Fibroblast of lung (primary cell): ENCODE data around the gene KCNJ6. TPM values are rescaled to one million over a fixed set of nuclear protein-coding genes. Genes with fewer than 3 reads are reported as not detected.
"Not testable (repeated sequence)": the region's sequence is repeated elsewhere in the genome, so short reads cannot be mapped to it uniquely, and the experiment has no call there.

Experiments used
- DNase-seq, 2 donors: peaks; one replicate each; pipeline versions ENCODE4 v3.0.0 to v3.0.0-alpha.2; 2010; ENCODE audit warnings: low read depth in 2 of 2
- H2AFZ ChIP-seq: 2 replicates; pipeline ENCODE4 v1.5.1; 2012; ENCODE audit warnings: low read length, control low read depth, inconsistent platforms
- H3K27ac ChIP-seq: 2 replicates; pipeline ENCODE4 v1.5.1; 2011; ENCODE audit warnings: low read length, control low read depth; ENCODE audit not compliant: insufficient read depth
- H3K27me3 ChIP-seq: 2 replicates; pipeline ENCODE4 v1.5.1; 2011; ENCODE audit warnings: mild to moderate bottlenecking, low read length; ENCODE audit not compliant: control insufficient read depth, insufficient read depth
- H3K36me3 ChIP-seq: 2 replicates; pipeline ENCODE4 v1.5.1; 2011; ENCODE audit warnings: low read length; ENCODE audit not compliant: control insufficient read depth, insufficient read depth
- H3K4me1 ChIP-seq: 2 replicates; pipeline ENCODE4 v1.5.1; 2011; ENCODE audit warnings: low read length; ENCODE audit not compliant: control insufficient read depth, insufficient read depth; ENCODE audit errors: extremely low read depth
- H3K4me2 ChIP-seq: 2 replicates; pipeline ENCODE4 v1.5.1; 2011; ENCODE audit warnings: low read length, control low read depth; ENCODE audit not compliant: insufficient read depth; ENCODE audit errors: extremely low read depth
- H3K4me3 ChIP-seq, 4 experiments: fragments of 200-600 bp in 1 of 4; sonication (generic) in 1 of 4; replicated peaks in 1 of 4; 2 replicates each; pipeline ENCODE4 v1.5.1; 2011 to 2016; ENCODE audit warnings: low read length in 4 of 4, low read depth in 3 of 4, mild to moderate bottlenecking in 3 of 4, control low read depth in 2 of 4, inconsistent platforms in 1 of 4, mixed read lengths in 1 of 4; ENCODE audit not compliant: insufficient read depth in 1 of 4; ENCODE audit errors: control extremely low read depth in 1 of 4
- H3K79me2 ChIP-seq: 2 replicates; pipeline ENCODE4 v1.5.1; 2012; ENCODE audit warnings: mild to moderate bottlenecking, low read length, inconsistent platforms; ENCODE audit not compliant: control insufficient read depth, insufficient read depth
- H3K9ac ChIP-seq: 2 replicates; pipeline ENCODE4 v1.5.1; 2011; ENCODE audit warnings: mild to moderate bottlenecking, low read length, control low read depth; ENCODE audit not compliant: insufficient read depth
- H3K9me3 ChIP-seq: 2 replicates; pipeline ENCODE4 v1.5.1; 2012; ENCODE audit warnings: low read depth, low read length; ENCODE audit not compliant: control insufficient read depth, insufficient read depth
- H4K20me1 ChIP-seq: 2 replicates; pipeline ENCODE4 v1.5.1; 2011; ENCODE audit warnings: low read length; ENCODE audit not compliant: control insufficient read depth, insufficient read depth; ENCODE audit errors: extremely low read depth
- EZH2 ChIP-seq: IDR thresholded peaks from 2 replicates; pipeline ENCODE4 v1.5.1; 2012; ENCODE audit warnings: low read length, control low read depth, mild to moderate bottlenecking; ENCODE audit errors: missing control alignments
- polyA plus RNA-seq, 2 donors: library from polyadenylated mRNA; depleted of rRNA in 1 of 2; stranded (reverse) in 1 of 2; unstranded in 1 of 2; fragments of >200 nt; gene quantifications; 2 replicates each; pipeline ENCODE4 v1.2.1, GENCODE V29; 2011 to 2012; ENCODE audit warnings: missing spikeins in 1 of 2
- total RNA-seq: library from RNA; depleted of rRNA; stranded (reverse); fragments of >200 nt; gene quantifications from 2 replicates; pipeline ENCODE4 v1.2.1, GENCODE V29; 2014
- TF ChIP-seq, protein P1 (sequence below), 2 donors: IDR thresholded peaks in 1 of 2; conservative IDR thresholded peaks in 1 of 2; 1 replicate in 1 of 2; 2 replicates in 1 of 2; pipeline ENCODE4 v1.5.1; 2011 to 2012; ENCODE audit warnings: low read length in 2 of 2, control low read depth in 1 of 2, inconsistent platforms in 1 of 2, low read depth in 1 of 2, mild to moderate bottlenecking in 1 of 2

The KCNJ6 gene
- total and polyA plus RNA-seq, 2 donors (not counting 1 experiment from before 2014, with no cell fraction given) = under 0.01 to 7.6 TPM

DNA sequence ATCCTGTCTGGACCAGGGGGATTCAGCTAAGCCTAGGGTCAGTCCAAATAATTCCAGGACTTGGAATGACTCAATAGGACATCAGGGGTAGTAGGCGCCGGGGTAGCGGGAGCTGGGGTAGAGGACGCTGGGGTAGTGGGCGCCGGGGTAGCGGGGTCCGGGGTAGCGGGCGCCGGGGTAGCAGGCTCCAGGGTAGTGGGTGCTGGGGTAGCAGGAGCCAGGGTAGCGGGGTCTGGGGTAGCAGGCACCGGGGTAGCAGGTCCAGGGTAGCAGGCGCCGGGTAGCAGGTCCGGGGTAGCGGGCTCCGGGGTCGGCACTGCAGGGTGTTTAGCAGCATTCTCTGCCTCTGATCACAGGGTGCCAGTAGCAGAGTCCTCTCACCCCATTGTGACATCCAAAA lies 248.9 kb downstream of the KCNJ6 start:
- no peak overlapping the region for H3K27ac ChIP-seq
- no peaks in the 10 kb centered on the region for H3K36me3 ChIP-seq
- H3K9me3 ChIP-seq = no peaks in the 10 kb centered on the region
- no peaks in the 10 kb centered on the region for H3K79me2 ChIP-seq
- no peak overlapping the region for H3K4me3 ChIP-seq
- no peak for TF ChIP-seq EZH2
- H4K20me1 ChIP-seq = no peaks in the 10 kb centered on the region
- H3K27me3 ChIP-seq = no peaks in the 10 kb centered on the region
- H3K9ac ChIP-seq = no peak overlapping the region
- no peak for DNase-seq
- H3K4me2 ChIP-seq = no peak overlapping the region
- H3K4me1 ChIP-seq = no peaks in the 10 kb centered on the region
- no peak overlapping the region for H2AFZ ChIP-seq

DNA sequence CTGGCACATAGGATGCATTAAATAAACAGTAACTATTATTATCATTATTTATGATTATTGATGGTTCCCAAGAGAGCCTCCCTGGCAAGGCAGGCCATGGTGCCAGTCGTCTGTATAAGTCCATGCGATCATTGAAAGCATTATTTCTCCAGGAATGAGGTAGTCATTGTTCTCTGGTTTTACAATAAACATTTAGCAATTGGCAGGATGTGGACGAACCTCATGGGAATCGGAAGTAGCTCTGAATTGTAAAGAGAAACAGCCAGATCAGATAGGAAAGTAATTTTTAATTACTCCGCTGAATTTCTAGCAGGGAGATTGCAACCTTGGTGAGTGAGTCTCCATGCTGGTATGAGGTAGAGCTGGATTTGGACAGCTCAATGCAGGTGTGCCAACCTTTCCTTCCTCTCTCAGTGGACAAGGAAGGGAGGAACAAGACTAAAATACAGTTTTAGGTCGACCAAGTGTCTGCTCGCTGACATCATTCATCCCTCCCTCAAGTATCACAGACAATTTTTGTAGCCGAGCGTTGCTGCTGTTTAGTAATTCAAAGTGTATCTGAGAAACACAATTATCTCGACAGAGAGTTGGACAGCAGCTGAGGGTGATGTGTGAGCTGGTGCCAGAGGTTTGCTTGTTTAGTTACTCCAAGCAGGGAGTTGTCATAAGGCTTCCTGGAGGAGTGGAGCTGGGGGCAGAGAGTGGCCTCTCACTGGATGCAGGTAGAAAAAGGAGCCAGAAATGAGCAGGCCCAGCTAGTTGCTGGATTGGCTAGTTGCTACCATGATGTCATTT lies 250.8 kb downstream of the KCNJ6 start:
- Histone ChIP-seq H4K20me1 (no peaks in the 10 kb centered on the region), H3K9me3 (no peaks in the 10 kb centered on the region), H3K9ac (no peak overlapping the region), H3K79me2 (no peaks in the 10 kb centered on the region), H3K27me3 (no peaks in the 10 kb centered on the region), H3K36me3 (no peaks in the 10 kb centered on the region), H3K4me1 (no peaks in the 10 kb centered on the region), H3K4me2 (no peak overlapping the region), H3K27ac (no peak overlapping the region), H3K4me3 (no peak overlapping the region), H2AFZ (no peak overlapping the region)
- TF ChIP-seq, protein P1, sequence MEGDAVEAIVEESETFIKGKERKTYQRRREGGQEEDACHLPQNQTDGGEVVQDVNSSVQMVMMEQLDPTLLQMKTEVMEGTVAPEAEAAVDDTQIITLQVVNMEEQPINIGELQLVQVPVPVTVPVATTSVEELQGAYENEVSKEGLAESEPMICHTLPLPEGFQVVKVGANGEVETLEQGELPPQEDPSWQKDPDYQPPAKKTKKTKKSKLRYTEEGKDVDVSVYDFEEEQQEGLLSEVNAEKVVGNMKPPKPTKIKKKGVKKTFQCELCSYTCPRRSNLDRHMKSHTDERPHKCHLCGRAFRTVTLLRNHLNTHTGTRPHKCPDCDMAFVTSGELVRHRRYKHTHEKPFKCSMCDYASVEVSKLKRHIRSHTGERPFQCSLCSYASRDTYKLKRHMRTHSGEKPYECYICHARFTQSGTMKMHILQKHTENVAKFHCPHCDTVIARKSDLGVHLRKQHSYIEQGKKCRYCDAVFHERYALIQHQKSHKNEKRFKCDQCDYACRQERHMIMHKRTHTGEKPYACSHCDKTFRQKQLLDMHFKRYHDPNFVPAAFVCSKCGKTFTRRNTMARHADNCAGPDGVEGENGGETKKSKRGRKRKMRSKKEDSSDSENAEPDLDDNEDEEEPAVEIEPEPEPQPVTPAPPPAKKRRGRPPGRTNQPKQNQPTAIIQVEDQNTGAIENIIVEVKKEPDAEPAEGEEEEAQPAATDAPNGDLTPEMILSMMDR (conservative IDR thresholded peaks at IDR 0.05 in 1 of 2, IDR thresholded peaks at IDR 0.05 in 1 of 2; ENCODE audit: low read depth in 1 of 2, low read length in 2 of 2) = no peak
- TF ChIP-seq EZH2 = no peak
- peak in 1 of 2 donors; percentile 6 for DNase-seq

DNA sequence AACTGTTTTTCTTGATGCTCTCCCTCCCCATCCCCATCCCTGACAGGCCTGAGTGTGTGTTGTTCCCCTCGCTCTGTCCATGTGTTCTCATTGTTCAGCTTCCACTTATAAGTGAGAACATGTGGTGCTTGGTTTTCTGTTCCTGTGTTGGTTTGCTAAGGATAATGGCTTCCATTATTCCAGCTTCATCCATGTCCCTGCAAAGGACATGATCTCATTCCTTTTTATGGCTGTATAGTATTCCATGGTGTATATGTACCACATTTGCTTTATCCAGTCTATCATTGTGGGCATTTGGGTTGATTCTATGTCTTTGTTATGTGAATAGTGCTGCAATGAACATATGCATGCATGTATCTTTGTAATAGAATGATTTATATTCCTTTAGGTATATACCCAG lies 254.0 kb downstream of the KCNJ6 start:
- not testable (repeated sequence) for H3K4me3 ChIP-seq, H3K9ac ChIP-seq, H3K79me2 ChIP-seq, H3K36me3 ChIP-seq, H3K4me1 ChIP-seq, H3K4me2 ChIP-seq, H3K27me3 ChIP-seq, DNase-seq, H3K9me3 ChIP-seq, H3K27ac ChIP-seq, H4K20me1 ChIP-seq, H2AFZ ChIP-seq

DNA sequence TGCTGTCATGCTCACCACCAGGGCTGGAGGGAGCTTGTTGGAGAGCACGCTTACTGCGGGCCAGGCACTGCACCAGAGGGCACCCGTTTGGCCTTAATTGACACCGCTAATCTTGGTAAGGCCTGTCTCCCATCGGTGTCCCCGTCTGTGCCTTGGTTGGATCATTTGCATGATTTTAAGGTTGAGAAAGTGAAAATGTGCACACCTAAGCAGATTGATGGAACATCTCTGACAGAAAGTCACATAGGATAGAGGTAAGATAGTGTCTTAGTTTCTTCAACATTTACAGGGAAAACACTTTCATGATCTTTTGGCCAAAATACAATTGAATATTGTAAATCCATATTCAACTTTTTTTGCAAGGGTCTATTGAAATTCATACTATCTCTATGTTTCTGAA lies 255.5 kb downstream of the KCNJ6 start:
- H3K4me3 ChIP-seq = no peak overlapping the region
- no peak for TF ChIP-seq EZH2
- TF ChIP-seq, protein P1 (conservative IDR thresholded peaks at IDR 0.05 in 1 of 2, IDR thresholded peaks at IDR 0.05 in 1 of 2; ENCODE audit: low read depth in 1 of 2, low read length in 2 of 2) = no peak
- DNase-seq = no peak
- no peaks in the 10 kb centered on the region for H3K36me3 ChIP-seq
- H3K9me3 ChIP-seq = no peaks in the 10 kb centered on the region
- no peak overlapping the region for H2AFZ ChIP-seq
- H3K79me2 ChIP-seq = no peaks in the 10 kb centered on the region
- H3K4me1 ChIP-seq = peaks cover 4% of the 10 kb centered on the region
- no peak overlapping the region for H3K9ac ChIP-seq
- H3K27me3 ChIP-seq = no peaks in the 10 kb centered on the region
- H4K20me1 ChIP-seq = no peaks in the 10 kb centered on the region
- no peak overlapping the region for H3K4me2 ChIP-seq
- no peak overlapping the region for H3K27ac ChIP-seq
